Esophagus squamous epithelium (tissue), 4 donors: ENCODE data around the gene C2orf49.

Source experiments
- POLR2A ChIP-seq, 4 donors: fragments of 450-650 bp; IDR thresholded peaks; one replicate each; pipeline ENCODE4 v1.6.1; 2017; ENCODE audit warnings: antibody characterized with exemption in 4 of 4, mild to moderate bottlenecking in 4 of 4, moderate library complexity in 3 of 4
- TF ChIP-seq, protein P1 (sequence below), 6 experiments: fragments of 450-650 bp in 4 of 6; fragments of 200-600 bp in 2 of 6; sonication (generic) in 2 of 6; IDR thresholded peaks; one replicate each; pipeline ENCODE4 v1.5.1; 2016 to 2019; ENCODE audit warnings: antibody characterized with exemption in 6 of 6, mild to moderate bottlenecking in 4 of 6, moderate library complexity in 4 of 6

DNA sequence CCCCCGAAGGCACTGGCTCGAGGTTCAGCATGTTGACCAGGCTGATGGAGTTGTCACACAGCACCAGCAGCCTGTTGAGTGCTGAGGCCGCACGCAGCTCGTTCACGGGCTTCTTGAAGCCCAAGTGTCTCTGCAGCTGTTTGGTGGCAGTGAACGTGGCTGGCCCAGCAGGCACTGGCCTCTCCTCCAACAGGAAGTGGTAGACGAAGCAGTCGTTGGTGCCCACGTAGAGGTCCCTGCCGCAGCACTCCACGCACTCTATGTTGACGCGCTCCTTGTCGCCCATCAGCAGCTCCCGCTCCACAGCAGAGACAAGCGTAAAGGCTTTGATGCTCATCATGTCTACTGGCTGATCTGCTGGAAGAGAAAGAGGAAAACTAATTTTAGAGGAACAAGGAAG lies 29.4 kb upstream of the C2orf49 start:
- no peak for TF ChIP-seq POLR2A (IDR thresholded peaks at IDR 0.05)
- TF ChIP-seq, protein P1, sequence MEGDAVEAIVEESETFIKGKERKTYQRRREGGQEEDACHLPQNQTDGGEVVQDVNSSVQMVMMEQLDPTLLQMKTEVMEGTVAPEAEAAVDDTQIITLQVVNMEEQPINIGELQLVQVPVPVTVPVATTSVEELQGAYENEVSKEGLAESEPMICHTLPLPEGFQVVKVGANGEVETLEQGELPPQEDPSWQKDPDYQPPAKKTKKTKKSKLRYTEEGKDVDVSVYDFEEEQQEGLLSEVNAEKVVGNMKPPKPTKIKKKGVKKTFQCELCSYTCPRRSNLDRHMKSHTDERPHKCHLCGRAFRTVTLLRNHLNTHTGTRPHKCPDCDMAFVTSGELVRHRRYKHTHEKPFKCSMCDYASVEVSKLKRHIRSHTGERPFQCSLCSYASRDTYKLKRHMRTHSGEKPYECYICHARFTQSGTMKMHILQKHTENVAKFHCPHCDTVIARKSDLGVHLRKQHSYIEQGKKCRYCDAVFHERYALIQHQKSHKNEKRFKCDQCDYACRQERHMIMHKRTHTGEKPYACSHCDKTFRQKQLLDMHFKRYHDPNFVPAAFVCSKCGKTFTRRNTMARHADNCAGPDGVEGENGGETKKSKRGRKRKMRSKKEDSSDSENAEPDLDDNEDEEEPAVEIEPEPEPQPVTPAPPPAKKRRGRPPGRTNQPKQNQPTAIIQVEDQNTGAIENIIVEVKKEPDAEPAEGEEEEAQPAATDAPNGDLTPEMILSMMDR (IDR thresholded peaks at IDR 0.05) = no peak
